GM12872 (cell line): ENCODE measurements around the gene KRT7.

Experiments used
- CTCF ChIP-seq: IDR thresholded peaks from 3 replicates; pipeline ENCODE4 v1.5.1; 2011; ENCODE audit warnings: low read depth, mild to moderate bottlenecking, low read length, moderate library complexity; ENCODE audit not compliant: insufficient read depth

Gene KRT7

GRCh38 chr12:52239767-52240166 is 6.7 kb downstream of the KRT7 start:
- TF ChIP-seq CTCF, result no peak

- TF ChIP-seq CTCF, result peak; percentile 32; the same call in 1 of the 3 replicates
Observed at GRCh38 chr12:52241205-52241842, 8.3 kb downstream of the KRT7 start.

GRCh38 chr12:52242442-52243258 is 9.6 kb downstream of the KRT7 start:
- no peak for TF ChIP-seq CTCF

- TF ChIP-seq CTCF, result no peak
Observed at GRCh38 chr12:52243259-52243855, 10.3 kb downstream of the KRT7 start.

GRCh38 chr12:52243856-52244614 is 11.0 kb downstream of the KRT7 start:
- TF ChIP-seq CTCF, result no peak

GRCh38 chr12:52244615-52244994 is 11.6 kb downstream of the KRT7 start:
- TF ChIP-seq CTCF, result no peak

GRCh38 chr12:52245259-52245961 is 12.4 kb downstream of the KRT7 start:
- TF ChIP-seq CTCF, result no peak
